ENCODE measurements around the gene CHPT1. TPM values are rescaled to one million over a fixed set of nuclear protein-coding genes. Genes with fewer than 3 reads are reported as not detected.

The CHPT1 gene
- total RNA-seq, 3 donors from 2014 or later (not counting 1 experiment from before 2014, with no cell fraction given): 3.9 to 23.6 (median 7.3) TPM

DNA sequence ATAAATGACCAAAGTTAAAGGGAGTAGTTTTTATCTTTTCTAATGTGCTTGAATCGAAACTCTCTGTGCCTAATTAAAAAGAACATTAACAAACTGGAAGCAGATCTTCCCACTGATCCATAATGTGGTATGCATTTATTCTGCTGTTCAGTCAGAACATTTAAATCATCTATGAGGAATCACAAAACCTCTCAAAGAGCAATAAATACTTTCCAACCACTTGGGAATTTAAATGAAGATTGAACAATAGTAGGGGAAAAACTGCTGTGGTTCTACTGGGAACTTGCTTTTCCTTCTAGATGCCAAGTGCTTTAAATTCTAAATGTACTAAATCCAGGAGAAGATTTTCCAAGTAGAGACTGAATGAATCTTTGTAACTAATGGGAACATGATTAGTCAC lies 12.3 kb upstream of the CHPT1 start:
- DNase-seq (no peak), ATAC-seq (no peak)
- Histone ChIP-seq H3K4me1 (ENCODE audit: control insufficient read depth, insufficient read depth, low read length) (no peaks in the 10 kb centered on the region), H3K9me3 (ENCODE audit: control insufficient read depth, insufficient read depth, low read length) (no peaks in the 10 kb centered on the region), H3K36me3 (ENCODE audit: control insufficient read depth, insufficient read depth, low read length) (no peaks in the 10 kb centered on the region), H3K27ac (ENCODE audit: low read length) (no peak overlapping the region), H3K4me3 (ENCODE audit: low read length) (no peak overlapping the region), H3K27me3 (ENCODE audit: control insufficient read depth, insufficient read depth, low read length) (peaks cover 3% of the 10 kb centered on the region)
- WGBS (ENCODE audit: insufficient coverage): no CpG with 5 or more reads among the region's 1 CpG
- TF ChIP-seq, protein P1, sequence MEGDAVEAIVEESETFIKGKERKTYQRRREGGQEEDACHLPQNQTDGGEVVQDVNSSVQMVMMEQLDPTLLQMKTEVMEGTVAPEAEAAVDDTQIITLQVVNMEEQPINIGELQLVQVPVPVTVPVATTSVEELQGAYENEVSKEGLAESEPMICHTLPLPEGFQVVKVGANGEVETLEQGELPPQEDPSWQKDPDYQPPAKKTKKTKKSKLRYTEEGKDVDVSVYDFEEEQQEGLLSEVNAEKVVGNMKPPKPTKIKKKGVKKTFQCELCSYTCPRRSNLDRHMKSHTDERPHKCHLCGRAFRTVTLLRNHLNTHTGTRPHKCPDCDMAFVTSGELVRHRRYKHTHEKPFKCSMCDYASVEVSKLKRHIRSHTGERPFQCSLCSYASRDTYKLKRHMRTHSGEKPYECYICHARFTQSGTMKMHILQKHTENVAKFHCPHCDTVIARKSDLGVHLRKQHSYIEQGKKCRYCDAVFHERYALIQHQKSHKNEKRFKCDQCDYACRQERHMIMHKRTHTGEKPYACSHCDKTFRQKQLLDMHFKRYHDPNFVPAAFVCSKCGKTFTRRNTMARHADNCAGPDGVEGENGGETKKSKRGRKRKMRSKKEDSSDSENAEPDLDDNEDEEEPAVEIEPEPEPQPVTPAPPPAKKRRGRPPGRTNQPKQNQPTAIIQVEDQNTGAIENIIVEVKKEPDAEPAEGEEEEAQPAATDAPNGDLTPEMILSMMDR (IDR thresholded peaks at IDR 0.05): no peak
- Mint-ChIP-seq H3K9me3 (no peaks in the 10 kb centered on the region), H3K4me1 (no peaks in the 10 kb centered on the region), H3K4me3 (no peak overlapping the region), H3K27ac (no peak overlapping the region), H3K36me3 (no peaks in the 10 kb centered on the region), H3K27me3 (ENCODE audit: low read depth in 2 of 2) (peaks cover 10 to 24% of the 10 kb centered on the region in 2 donors)
- intact Hi-C loops (cut with micrococcal nuclease): no loop called here

DNA sequence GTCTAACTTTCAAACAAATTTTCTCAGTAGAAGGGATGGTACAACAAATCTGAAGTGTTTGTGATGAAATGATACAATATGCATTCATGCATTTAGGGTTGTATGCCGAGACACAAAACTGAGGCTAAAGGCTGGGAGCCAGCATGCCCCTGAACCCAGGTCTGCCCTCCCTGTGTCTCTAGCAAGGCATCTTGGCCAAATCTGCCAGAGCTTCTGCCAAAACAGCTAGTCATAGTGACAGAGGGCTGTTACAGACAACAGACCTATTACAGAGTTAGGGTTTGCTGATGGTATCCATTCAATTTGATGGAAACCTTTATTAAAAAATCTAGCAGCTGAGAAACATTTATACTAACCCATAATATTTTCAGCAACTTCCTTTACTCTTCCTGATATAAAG lies 11.3 kb upstream of the CHPT1 start:
- Histone ChIP-seq H3K27me3 (ENCODE audit: control insufficient read depth, insufficient read depth, low read length) (peaks cover 3% of the 10 kb centered on the region), H3K4me1 (ENCODE audit: control insufficient read depth, insufficient read depth, low read length) (no peaks in the 10 kb centered on the region), H3K27ac (ENCODE audit: low read length) (no peak overlapping the region), H3K4me3 (ENCODE audit: low read length) (no peak overlapping the region), H3K36me3 (ENCODE audit: control insufficient read depth, insufficient read depth, low read length) (no peaks in the 10 kb centered on the region), H3K9me3 (ENCODE audit: control insufficient read depth, insufficient read depth, low read length) (no peaks in the 10 kb centered on the region)
- WGBS (ENCODE audit: insufficient coverage): 89% methylated on average over 1 of the region's 1 CpG
- H3K4me3 Mint-ChIP-seq: no peak overlapping the region
- no peak overlapping the region for H3K27ac Mint-ChIP-seq
- intact Hi-C loops (cut with micrococcal nuclease): no loop called here
- no peaks in the 10 kb centered on the region for H3K4me1 Mint-ChIP-seq
- peaks cover 6 to 24% of the 10 kb centered on the region in 2 donors for H3K27me3 Mint-ChIP-seq (ENCODE audit: low read depth in 2 of 2)
- DNase-seq (no peak), ATAC-seq (no peak)
- H3K36me3 Mint-ChIP-seq: no peaks in the 10 kb centered on the region
- H3K9me3 Mint-ChIP-seq: no peaks in the 10 kb centered on the region
- TF ChIP-seq, protein P1 (IDR thresholded peaks at IDR 0.05): no peak

DNA sequence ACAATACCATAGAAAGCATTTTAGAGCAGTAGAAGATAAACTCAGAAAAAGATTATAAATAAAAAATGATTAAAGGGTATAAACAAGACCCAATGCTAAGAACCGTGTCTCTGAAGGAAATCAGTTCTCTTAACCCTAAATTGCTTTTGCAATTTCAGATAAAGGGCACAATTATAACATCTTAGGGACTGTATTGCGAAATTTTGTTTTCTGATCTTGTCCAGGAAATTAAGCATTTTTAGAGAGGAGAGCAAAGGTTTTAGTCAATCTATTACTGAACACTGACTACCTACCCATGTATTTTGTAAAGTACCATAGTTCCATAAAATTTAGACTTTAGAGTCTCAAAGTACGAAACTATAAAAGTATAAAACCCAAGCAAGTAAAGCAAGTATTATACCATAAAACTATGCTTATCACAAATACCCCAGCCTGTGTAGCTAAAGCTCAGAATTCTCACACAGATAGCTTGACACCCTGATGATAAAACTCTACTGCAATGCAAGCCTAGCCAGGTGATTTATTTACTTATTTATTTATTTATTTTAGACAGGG lies 6.8 kb upstream of the CHPT1 start:
- ATAC-seq: no peak
- H3K9me3 ChIP-seq (ENCODE audit: control insufficient read depth, insufficient read depth, low read length): no peaks in the 10 kb centered on the region
- H3K9me3 Mint-ChIP-seq: no peaks in the 10 kb centered on the region
- no peak overlapping the region for H3K27ac Mint-ChIP-seq
- no peak for DNase-seq
- WGBS (ENCODE audit: insufficient coverage): 100% methylated on average over 1 of the region's 3 CpGs
- H3K4me3 Mint-ChIP-seq: no peak overlapping the region
- peaks cover 3 to 17% of the 10 kb centered on the region in 2 donors for H3K27me3 Mint-ChIP-seq (ENCODE audit: low read depth in 2 of 2)
- H3K36me3 Mint-ChIP-seq: no peaks in the 10 kb centered on the region
- intact Hi-C loops (cut with micrococcal nuclease): no loop called here
- no peak overlapping the region for H3K27ac ChIP-seq (ENCODE audit: low read length)
- H3K4me1 Mint-ChIP-seq: no peaks in the 10 kb centered on the region
- no peaks in the 10 kb centered on the region for H3K27me3 ChIP-seq (ENCODE audit: control insufficient read depth, insufficient read depth, low read length)
- TF ChIP-seq, protein P1 (IDR thresholded peaks at IDR 0.05): no peak
- H3K36me3 ChIP-seq (ENCODE audit: control insufficient read depth, insufficient read depth, low read length): no peaks in the 10 kb centered on the region
- H3K4me1 ChIP-seq (ENCODE audit: control insufficient read depth, insufficient read depth, low read length): no peaks in the 10 kb centered on the region
- H3K4me3 ChIP-seq (ENCODE audit: low read length): no peak overlapping the region

DNA sequence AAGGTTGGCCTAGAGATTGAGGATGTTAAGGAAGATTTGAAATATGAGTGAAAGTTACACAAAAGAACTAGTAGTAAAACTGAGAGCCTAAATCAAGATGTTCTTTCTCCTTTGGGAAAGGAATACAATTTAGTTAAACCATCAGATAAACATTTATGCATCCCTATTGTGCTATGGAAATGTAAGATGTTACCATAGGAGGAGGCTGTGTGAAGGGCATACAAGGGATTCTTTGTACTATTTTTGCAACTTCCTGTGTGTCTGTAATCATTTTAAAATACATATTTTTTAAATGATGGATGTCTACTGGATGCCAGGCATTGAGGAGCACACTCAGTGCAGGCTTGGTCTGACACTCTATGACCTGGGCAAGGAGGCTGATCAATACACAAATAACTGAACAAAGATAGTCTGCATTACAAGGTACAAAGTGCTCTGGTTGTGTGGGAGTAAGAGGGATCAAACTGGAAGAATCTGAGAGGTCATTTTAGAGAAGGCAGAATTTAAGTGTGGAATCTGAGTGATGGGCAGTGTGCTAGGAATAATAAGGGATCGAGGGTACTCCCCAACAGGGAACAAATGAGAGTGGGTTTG lies 5.8 kb upstream of the CHPT1 start:
- H3K27ac ChIP-seq (ENCODE audit: low read length): no peak overlapping the region
- intact Hi-C loops (cut with micrococcal nuclease): no loop called here
- H3K4me3 ChIP-seq (ENCODE audit: low read length): no peak overlapping the region
- Mint-ChIP-seq H3K4me3 (no peak overlapping the region), H3K27me3 (ENCODE audit: low read depth in 2 of 2) (peaks cover 3 to 16% of the 10 kb centered on the region in 2 donors), H3K36me3 (no peaks in the 10 kb centered on the region), H3K27ac (no peak overlapping the region), H3K9me3 (no peaks in the 10 kb centered on the region), H3K4me1 (peaks cover 3% of the 10 kb centered on the region in 2 donors)
- DNase-seq (no peak), ATAC-seq (no peak)
- H3K27me3 ChIP-seq (ENCODE audit: control insufficient read depth, insufficient read depth, low read length): no peaks in the 10 kb centered on the region
- peaks cover 4% of the 10 kb centered on the region for H3K4me1 ChIP-seq (ENCODE audit: control insufficient read depth, insufficient read depth, low read length)
- WGBS (ENCODE audit: insufficient coverage): 88% methylated on average over 1 of the region's 1 CpG
- no peaks in the 10 kb centered on the region for H3K36me3 ChIP-seq (ENCODE audit: control insufficient read depth, insufficient read depth, low read length)
- TF ChIP-seq, protein P1 (IDR thresholded peaks at IDR 0.05): no peak
- no peaks in the 10 kb centered on the region for H3K9me3 ChIP-seq (ENCODE audit: control insufficient read depth, insufficient read depth, low read length)

Measured in natural killer cell (primary cell).